ENCODE data around the gene TIMM22.
"Not testable (repeated sequence)": the region's sequence is repeated elsewhere in the genome, so short reads cannot be mapped to it uniquely, and the experiment has no call there.

TIMM22 gene

GRCh38 chr17:971861-972260 lies 25.1 kb upstream of the TIMM22 start:
- not testable (repeated sequence) for DNase-seq (ENCODE audit: low read depth in 2 of 2)

- DNase-seq (ENCODE audit: low read depth in 2 of 2): no peak
These were observed 23.9 kb upstream of the TIMM22 start for GRCh38 chr17:973053-973452.

GRCh38 chr17:974778-975177 lies 22.2 kb upstream of the TIMM22 start:
- DNase-seq (ENCODE audit: low read depth in 2 of 2): not testable (repeated sequence)

- DNase-seq (ENCODE audit: low read depth in 2 of 2): no peak
These were observed 21.5 kb upstream of the TIMM22 start for GRCh38 chr17:975371-975915.

- DNase-seq (ENCODE audit: low read depth in 2 of 2): no peak
These were observed 20.6 kb upstream of the TIMM22 start for GRCh38 chr17:976312-976711.

GRCh38 chr17:977166-977565 lies 19.8 kb upstream of the TIMM22 start:
- no peak for DNase-seq (ENCODE audit: low read depth in 2 of 2)

- DNase-seq (ENCODE audit: low read depth in 2 of 2): no peak
These were observed 18.5 kb upstream of the TIMM22 start for GRCh38 chr17:978103-979093.

GRCh38 chr17:979212-979538 lies 17.8 kb upstream of the TIMM22 start:
- no peak for DNase-seq (ENCODE audit: low read depth in 2 of 2)

- DNase-seq (ENCODE audit: low read depth in 2 of 2): peak; percentile 75 to 79
These were observed 17.2 kb upstream of the TIMM22 start, which contains the start of gene NXN for GRCh38 chr17:979539-980405. Gene NXN, minus strand, starts transcription at chr17:979776.

- peak; percentile 40 to 58 for DNase-seq (ENCODE audit: low read depth in 2 of 2)
These were observed 16.3 kb upstream of the TIMM22 start for GRCh38 chr17:980406-981291.

GRCh38 chr17:981292-981658 lies 15.7 kb upstream of the TIMM22 start:
- no peak for DNase-seq (ENCODE audit: low read depth in 2 of 2)

GRCh38 chr17:983921-984320 lies 13.0 kb upstream of the TIMM22 start:
- no peak for DNase-seq (ENCODE audit: low read depth in 2 of 2)

- DNase-seq (ENCODE audit: low read depth in 2 of 2): no peak
These were observed 10.5 kb upstream of the TIMM22 start for GRCh38 chr17:986322-986929.

GRCh38 chr17:987931-988330 lies 9.0 kb upstream of the TIMM22 start:
- DNase-seq (ENCODE audit: low read depth in 2 of 2): no peak

- no peak for DNase-seq (ENCODE audit: low read depth in 2 of 2)
These were observed 8.4 kb upstream of the TIMM22 start for GRCh38 chr17:988561-988960.

GRCh38 chr17:992933-993332 lies 4.0 kb upstream of the TIMM22 start:
- DNase-seq (ENCODE audit: low read depth in 2 of 2): no peak

GRCh38 chr17:995324-995723 lies 1.6 kb upstream of the TIMM22 start:
- DNase-seq (ENCODE audit: low read depth in 2 of 2): not testable (repeated sequence)

GRCh38 chr17:998111-998510 lies 1.2 kb downstream of the TIMM22 start:
- no peak for DNase-seq (ENCODE audit: low read depth in 2 of 2)

GRCh38 chr17:1000597-1001461 lies 3.9 kb downstream of the TIMM22 start:
- no peak for DNase-seq (ENCODE audit: low read depth in 2 of 2)

Data from stimulated activated CD8-positive, alpha-beta memory T cell treated with anti-CD3 and anti-CD28 coated beads, Interleukin-15, amount 100 ng/mL, for 4 hours (primary cell).